ENCODE data around the gene MAPT. TPM values are rescaled to one million over a fixed set of nuclear protein-coding genes. Genes with fewer than 3 reads are reported as not detected.
A peak's percentile ranks its signal among the peaks of the same experiment; 100 is the strongest.

The MAPT gene
- polyA plus RNA-seq, 1 experiment: 0.27 TPM

GRCh38 chr17:46049656-46050055, 155.3 kb downstream of the MAPT start:
- Histone ChIP-seq H3K4me3 (ENCODE audit: low read depth, low read length) (no peak overlapping the region), H3K27me3 (ENCODE audit: control insufficient read depth, insufficient read depth, low read length) (no peaks in the 10 kb centered on the region), H3K9me3 (ENCODE audit: control insufficient read depth, insufficient read depth, low read length) (no peaks in the 10 kb centered on the region), H3K27ac (ENCODE audit: low read depth, low read length) (no peak overlapping the region)
- POLR2A ChIA-PET: interaction anchor here (0.5 kb wide), 1 partner anchor 12 kb away, joined by 3 read pairs; no protein-coding TSS in a partner anchor
- CTCF ChIA-PET: interaction anchor here (1.1 kb wide), 1 partner anchor 163 kb away, joined by 4 read pairs; no protein-coding TSS in a partner anchor
- TF ChIP-seq, protein P1, sequence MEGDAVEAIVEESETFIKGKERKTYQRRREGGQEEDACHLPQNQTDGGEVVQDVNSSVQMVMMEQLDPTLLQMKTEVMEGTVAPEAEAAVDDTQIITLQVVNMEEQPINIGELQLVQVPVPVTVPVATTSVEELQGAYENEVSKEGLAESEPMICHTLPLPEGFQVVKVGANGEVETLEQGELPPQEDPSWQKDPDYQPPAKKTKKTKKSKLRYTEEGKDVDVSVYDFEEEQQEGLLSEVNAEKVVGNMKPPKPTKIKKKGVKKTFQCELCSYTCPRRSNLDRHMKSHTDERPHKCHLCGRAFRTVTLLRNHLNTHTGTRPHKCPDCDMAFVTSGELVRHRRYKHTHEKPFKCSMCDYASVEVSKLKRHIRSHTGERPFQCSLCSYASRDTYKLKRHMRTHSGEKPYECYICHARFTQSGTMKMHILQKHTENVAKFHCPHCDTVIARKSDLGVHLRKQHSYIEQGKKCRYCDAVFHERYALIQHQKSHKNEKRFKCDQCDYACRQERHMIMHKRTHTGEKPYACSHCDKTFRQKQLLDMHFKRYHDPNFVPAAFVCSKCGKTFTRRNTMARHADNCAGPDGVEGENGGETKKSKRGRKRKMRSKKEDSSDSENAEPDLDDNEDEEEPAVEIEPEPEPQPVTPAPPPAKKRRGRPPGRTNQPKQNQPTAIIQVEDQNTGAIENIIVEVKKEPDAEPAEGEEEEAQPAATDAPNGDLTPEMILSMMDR (IDR thresholded peaks at IDR 0.05; ENCODE audit: low read depth, low read length): no peak
- no peak for DNase-seq (ENCODE audit: low read depth, low spot score)

DNA sequence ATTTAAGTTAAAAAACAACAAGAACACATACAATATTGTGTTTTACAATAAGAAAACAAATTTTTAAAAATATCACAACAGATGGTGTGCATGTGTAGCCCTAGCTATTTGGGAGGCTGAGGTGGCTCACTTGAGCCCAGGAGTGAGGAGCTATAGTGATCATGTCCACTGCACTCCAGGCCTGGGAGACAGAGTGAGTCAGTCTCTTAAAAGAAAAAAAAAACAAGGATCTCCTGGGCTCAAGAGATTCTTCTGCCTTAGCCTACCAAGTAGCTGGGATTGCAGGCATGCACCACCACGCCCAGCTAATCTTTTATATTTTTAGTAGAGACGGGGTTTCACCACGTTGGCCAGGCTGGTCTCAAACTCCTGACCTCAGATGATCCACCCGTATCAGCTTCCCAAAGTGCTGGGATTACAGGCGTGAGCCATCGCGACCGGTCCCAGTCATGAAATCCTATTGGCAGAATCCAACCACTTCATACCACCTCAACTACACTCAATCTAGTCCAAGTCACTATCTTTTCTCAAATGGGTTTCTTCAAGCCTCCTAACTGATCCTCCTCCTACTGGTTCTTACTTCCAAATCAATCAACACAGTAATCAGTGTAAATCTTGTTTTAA, 159.7 kb downstream of the MAPT start:
- no peak overlapping the region for H3K4me3 ChIP-seq (ENCODE audit: low read depth, low read length)
- no peak for DNase-seq (ENCODE audit: low read depth, low spot score)
- no peak overlapping the region for H3K27ac ChIP-seq (ENCODE audit: low read depth, low read length)
- H3K9me3 ChIP-seq (ENCODE audit: control insufficient read depth, insufficient read depth, low read length): no peaks in the 10 kb centered on the region
- CTCF ChIA-PET: interaction anchor here (0.6 to 1.6 kb wide), 3 partner anchors 10 to 139 kb away, joined by 3 to 6 read pairs (median 5); partner anchors contain the start of gene KANSL1
- POLR2A ChIA-PET: no interaction called here
- H3K27me3 ChIP-seq (ENCODE audit: control insufficient read depth, insufficient read depth, low read length): no peaks in the 10 kb centered on the region
- TF ChIP-seq, protein P1 (IDR thresholded peaks at IDR 0.05; ENCODE audit: low read depth, low read length): no peak

GRCh38 chr17:46056800-46057304, 162.5 kb downstream of the MAPT start:
- no peaks in the 10 kb centered on the region for H3K27me3 ChIP-seq (ENCODE audit: control insufficient read depth, insufficient read depth, low read length)
- H3K4me3 ChIP-seq (ENCODE audit: low read depth, low read length): no peak overlapping the region
- TF ChIP-seq, protein P1 (IDR thresholded peaks at IDR 0.05; ENCODE audit: low read depth, low read length): no peak
- ChIA-PET POLR2A (interaction anchor here (0.7 kb wide), 1 partner anchor 91 kb away, joined by 3 read pairs; no protein-coding TSS in a partner anchor), CTCF (interaction anchor here (1.0 to 4.0 kb wide), 5 partner anchors 10 to 156 kb away, joined by 3 to 29 read pairs (median 8); partner anchors contain the start of gene KANSL1)
- H3K9me3 ChIP-seq (ENCODE audit: control insufficient read depth, insufficient read depth, low read length): no peaks in the 10 kb centered on the region
- no peak overlapping the region for H3K27ac ChIP-seq (ENCODE audit: low read depth, low read length)
- DNase-seq (ENCODE audit: low read depth, low spot score): peak; percentile 2

DNA sequence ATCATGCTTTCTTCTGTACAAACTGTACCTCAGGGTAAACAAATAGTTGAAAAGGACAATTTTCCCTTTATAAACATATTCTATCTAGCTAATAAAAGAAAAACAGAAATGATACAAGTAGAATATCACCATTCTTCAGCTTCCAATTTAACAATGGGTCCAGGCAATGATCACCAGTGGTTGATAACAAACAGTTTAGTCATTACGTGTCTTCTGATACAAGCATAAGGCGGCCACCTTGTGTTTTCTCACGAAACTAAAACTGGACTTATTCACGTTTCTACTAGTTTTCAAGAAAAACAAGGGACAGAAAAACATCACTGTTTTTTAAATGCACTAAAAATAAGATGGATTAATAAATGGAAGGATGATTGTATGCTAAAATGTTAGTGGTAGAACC, 163.0 kb downstream of the MAPT start:
- no peaks in the 10 kb centered on the region for H3K9me3 ChIP-seq (ENCODE audit: control insufficient read depth, insufficient read depth, low read length)
- no peak for DNase-seq (ENCODE audit: low read depth, low spot score)
- CTCF ChIA-PET: interaction anchor here (0.8 to 4.0 kb wide), 6 partner anchors 10 to 156 kb away, joined by 3 to 29 read pairs (median 6); partner anchors contain the start of gene KANSL1
- TF ChIP-seq, protein P1 (IDR thresholded peaks at IDR 0.05; ENCODE audit: low read depth, low read length): no peak
- no peak overlapping the region for H3K27ac ChIP-seq (ENCODE audit: low read depth, low read length)
- no peaks in the 10 kb centered on the region for H3K27me3 ChIP-seq (ENCODE audit: control insufficient read depth, insufficient read depth, low read length)
- POLR2A ChIA-PET: interaction anchor here (0.7 kb wide), 1 partner anchor 92 kb away, joined by 3 read pairs; no protein-coding TSS in a partner anchor
- H3K4me3 ChIP-seq (ENCODE audit: low read depth, low read length): no peak overlapping the region

GRCh38 chr17:46059486-46059885, 165.1 kb downstream of the MAPT start:
- TF ChIP-seq, protein P1 (IDR thresholded peaks at IDR 0.05; ENCODE audit: low read depth, low read length): no peak

More at GRCh38 chr17:46059486-46059885, 165.1 kb downstream of the MAPT start:
- no peak overlapping the region for H3K27ac ChIP-seq (ENCODE audit: low read depth, low read length)
- no peaks in the 10 kb centered on the region for H3K27me3 ChIP-seq (ENCODE audit: control insufficient read depth, insufficient read depth, low read length)
- ChIA-PET CTCF (interaction anchor here (0.7 to 3.2 kb wide), 7 partner anchors 8 to 925 kb away, joined by 3 to 27 read pairs (median 4); partner anchors contain the start of gene KANSL1), POLR2A (no interaction called here)
- DNase-seq (ENCODE audit: low read depth, low spot score): no peak
- H3K4me3 ChIP-seq (ENCODE audit: low read depth, low read length): no peak overlapping the region
- no peaks in the 10 kb centered on the region for H3K9me3 ChIP-seq (ENCODE audit: control insufficient read depth, insufficient read depth, low read length)
